Kidney glomerular epithelial cell (primary cell): ENCODE data around the gene ARF1.

Experiments
- DNase-seq: peaks from one replicate; lab custom pipeline; 2025; lab: John Stamatoyannopoulos, UW

The ARF1 gene

DNA sequence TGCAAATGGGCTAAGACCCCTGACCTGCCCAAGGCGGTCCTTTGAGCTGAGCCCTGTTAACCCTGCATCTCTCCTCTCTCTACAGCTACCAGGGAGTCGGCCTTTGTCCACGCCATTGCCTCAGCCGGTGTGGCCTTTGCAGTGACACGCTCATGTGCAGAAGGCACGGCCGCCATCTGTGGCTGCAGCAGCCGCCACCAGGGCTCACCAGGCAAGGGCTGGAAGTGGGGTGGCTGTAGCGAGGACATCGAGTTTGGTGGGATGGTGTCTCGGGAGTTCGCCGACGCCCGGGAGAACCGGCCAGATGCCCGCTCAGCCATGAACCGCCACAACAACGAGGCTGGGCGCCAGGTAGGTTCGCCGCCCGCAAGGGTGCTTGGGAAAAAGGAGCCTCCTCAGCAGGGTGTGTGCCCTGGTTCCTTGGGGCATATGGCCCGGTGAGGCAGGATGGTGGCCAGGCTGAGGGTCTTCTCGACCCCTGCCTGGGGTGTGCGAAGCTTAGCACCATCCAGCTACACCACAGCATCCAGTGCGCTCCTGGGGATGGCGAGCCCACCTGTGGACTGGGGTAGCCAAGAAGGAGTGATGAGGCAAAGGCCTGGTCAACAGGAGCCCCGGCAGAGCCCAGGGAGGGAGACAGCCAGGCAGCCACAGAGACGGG is 31.8 kb upstream of the ARF1 start:
- no peak for DNase-seq

DNA sequence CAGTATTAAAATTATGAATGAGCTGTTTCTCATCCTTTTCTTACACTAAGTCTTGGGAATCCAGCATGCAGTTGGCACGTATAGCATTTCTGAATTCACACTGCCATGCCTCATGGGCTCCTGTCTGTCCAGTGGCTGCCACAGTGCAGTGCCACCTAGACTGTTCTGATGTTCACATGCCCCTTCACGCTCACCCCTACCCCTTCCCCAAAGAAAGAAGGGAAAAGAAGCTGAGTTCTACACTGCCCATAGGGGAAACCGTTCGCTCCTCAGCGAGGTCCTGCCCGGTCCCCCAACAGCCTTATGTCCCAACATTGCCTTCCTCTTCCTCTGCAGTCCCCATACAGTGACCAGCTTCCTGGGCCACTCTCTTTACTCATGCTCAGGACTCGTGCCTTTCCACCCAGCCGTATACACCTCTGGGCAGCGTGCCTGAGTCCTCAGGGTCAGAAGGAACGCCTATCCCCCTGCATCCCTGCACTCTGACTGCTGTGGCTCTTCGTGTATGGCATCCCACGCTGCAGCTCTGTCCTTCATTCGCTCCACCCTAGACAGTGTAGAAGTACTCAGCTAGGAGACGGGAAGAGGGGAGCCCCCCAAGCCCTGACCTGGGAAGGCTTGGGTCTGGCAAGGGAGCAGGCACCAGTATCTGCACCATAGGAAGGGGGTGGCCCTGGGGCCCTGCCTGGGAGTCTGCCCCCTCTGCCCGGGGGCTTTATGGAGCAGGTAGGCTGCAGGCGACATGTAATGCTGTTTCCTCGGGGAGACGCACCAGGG is 24.1 kb upstream of the ARF1 start:
- no peak for DNase-seq

DNA sequence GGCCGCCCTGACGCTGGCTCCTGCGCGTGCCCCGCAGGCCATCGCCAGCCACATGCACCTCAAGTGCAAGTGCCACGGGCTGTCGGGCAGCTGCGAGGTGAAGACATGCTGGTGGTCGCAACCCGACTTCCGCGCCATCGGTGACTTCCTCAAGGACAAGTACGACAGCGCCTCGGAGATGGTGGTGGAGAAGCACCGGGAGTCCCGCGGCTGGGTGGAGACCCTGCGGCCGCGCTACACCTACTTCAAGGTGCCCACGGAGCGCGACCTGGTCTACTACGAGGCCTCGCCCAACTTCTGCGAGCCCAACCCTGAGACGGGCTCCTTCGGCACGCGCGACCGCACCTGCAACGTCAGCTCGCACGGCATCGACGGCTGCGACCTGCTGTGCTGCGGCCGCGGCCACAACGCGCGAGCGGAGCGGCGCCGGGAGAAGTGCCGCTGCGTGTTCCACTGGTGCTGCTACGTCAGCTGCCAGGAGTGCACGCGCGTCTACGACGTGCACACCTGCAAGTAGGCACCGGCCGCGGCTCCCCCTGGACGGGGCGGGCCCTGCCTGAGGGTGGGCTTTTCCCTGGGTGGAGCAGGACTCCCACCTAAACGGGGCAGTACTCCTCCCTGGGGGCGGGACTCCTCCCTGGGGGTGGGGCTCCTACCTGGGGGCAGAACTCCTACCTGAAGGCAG is 23.4 kb upstream of the ARF1 start:
- no peak for DNase-seq

GRCh38 chr1:228059634-228060457 is 22.7 kb upstream of the ARF1 start:
- DNase-seq: no peak

DNA sequence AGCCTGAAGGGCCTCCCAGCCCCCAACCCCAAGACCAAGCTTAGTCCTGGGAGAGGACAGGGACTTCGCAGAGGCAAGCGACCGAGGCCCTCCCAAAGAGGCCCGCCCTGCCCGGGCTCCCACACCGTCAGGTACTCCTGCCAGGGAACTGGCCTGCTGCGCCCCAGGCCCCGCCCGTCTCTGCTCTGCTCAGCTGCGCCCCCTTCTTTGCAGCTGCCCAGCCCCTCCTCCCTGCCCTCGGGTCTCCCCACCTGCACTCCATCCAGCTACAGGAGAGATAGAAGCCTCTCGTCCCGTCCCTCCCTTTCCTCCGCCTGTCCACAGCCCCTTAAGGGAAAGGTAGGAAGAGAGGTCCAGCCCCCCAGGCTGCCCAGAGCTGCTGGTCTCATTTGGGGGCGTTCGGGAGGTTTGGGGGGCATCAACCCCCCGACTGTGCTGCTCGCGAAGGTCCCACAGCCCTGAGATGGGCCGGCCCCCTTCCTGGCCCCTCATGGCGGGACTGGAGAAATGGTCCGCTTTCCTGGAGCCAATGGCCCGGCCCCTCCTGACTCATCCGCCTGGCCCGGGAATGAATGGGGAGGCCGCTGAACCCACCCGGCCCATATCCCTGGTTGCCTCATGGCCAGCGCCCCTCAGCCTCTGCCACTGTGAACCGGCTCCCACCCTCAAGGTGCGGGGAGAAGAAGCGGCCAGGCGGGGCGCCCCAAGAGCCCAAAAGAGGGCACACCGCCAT is 21.9 kb upstream of the ARF1 start:
- no peak for DNase-seq

DNA sequence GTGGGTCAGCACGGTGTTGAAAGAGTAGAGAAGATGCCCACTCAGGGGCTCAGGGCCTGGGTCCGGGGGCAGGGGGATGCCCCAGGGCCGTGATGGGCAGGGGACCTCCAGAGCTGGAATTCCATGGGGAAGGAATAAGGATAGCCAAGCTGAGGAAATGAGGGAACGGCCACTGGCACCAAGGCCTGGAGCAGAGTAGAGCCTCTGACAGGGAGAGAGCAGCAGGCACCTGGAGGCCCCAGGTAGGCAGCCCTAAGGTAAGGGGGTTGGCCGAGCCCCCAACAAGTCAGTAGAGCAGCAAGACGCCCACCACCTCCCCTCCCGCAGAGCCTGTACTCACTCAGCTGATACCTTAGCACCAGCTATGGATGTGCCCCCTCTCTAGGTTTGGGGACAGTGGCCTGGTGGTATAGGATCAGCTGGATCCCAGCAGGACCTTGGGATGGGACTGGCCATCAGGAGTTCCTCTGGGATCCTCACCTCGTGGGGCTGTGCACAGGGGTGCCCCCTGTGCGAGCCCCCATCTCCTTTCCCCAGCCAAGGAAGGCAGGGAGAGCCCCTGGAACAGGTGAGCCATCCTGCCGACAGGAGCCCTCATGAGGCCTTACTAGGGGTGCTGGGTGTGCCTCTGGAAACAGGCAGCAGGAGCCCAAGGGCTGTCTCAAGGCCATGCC is 21.0 kb upstream of the ARF1 start:
- DNase-seq: no peak

DNA sequence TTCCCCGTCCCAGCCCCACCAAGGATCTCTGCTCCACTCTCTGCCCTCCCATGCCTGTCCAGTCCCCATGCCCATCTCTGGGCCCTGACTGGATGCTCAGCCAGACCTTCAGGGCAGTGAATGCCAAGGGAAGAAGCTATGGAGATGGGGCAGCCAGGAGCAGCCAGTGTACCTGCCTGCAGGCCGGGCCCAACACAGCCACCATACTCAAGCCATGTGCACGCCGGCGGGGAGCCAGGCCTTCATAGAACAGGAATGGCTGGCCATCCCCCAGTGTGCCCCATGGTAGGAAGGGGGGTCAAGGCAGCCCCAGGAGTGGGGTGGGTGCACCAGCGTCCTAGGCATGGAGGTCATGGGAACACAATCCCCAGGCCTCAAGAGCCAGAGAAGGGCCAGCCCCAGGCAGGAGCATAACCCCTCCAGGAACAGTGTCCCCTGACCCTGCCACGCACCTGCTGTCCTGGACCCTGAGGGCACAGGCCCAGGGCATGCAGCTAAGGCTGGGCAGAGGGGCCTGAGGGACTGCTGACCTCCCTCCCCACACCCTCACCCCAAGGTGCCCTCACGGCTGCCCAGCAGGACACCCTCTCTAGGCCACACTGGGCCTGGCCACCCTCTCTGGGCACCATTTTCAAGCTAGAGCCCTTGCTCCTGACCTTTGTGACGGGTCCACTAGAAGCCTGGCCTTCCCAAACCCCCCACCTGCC is 20.3 kb upstream of the ARF1 start:
- DNase-seq: no peak

GRCh38 chr1:228062812-228063211 is 19.7 kb upstream of the ARF1 start:
- no peak for DNase-seq

- no peak for DNase-seq
Measured at GRCh38 chr1:228063251-228064191, 19.0 kb upstream of the ARF1 start.

GRCh38 chr1:228064296-228064695 is 18.2 kb upstream of the ARF1 start:
- no peak for DNase-seq

DNA sequence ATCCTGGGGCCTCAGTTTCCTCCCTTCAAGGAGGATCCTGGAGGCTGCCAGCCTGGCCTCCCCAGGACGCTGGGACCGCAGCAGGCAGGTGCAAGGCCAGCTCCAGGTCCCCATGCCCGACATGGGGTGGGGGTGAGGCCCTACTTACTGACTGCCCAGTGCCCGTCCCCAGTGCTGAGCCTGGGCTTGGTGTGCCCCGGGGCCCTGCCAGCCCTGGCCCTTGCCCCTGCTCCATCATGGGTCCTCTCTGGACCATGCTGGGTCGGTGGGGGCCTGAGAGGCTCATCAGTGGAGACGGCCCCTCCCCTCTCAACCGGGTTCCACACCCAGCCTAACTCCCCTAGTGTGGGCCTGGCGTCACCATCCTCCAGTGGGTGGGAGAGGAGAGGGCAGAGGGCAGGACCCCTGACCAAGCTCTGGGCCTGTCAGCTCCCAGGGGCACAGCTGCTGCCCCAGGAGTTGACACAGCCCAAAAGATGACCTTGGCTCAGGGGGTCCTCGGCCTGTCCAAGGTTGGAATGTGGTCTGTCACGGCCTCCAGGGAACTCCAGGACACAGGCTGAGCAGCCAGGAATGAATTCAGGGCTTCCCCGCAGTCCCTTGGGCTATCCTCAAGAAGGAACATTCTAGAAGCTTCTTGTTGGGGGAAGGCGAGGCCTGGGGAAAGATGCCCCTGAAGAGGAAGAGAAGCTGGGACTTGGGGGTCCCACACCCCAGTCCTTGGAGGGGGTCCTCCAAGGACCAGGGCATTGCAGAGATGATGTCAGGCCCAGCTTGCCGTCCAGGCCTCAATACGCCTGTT is 17.6 kb upstream of the ARF1 start:
- no peak for DNase-seq

DNA sequence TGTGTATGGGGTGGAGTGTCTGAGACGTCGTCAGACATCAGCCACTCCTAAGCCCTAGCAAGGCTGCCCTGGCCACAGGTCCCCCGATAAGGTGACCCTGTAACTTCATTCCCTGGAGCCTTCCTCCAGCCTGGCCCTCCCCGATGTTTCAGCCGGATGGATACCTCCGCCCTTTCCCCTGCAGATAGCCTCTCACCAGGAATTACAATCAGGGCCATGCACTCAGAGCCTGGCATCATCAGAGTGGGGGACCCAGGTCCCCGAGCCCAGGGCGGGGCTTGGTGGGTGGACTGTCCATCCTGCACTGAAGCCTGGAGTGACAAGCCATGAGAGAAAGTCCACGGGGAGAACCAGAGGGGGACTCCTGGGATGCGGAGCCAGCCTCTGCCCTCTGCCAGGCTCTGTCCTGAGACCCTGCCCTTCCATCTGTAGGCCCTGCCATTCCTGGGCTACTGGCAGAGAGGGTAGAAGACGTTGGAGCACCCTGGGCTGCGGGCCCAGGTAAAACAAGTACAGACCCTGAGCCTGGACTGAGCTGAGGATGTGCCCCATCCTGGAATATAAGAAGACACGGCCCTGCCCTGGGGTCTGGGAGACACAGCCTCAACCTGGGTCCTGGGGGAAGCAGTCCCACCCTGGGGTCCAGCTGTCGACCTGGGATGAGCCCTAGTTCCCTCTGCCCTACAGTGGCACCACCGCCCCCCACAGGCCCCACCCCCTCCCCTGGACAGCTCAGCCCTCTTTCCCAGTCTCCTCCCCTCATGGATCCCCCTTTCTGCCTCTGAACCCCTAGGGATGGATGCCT is 16.8 kb upstream of the ARF1 start:
- no peak for DNase-seq

- DNase-seq: no peak
Measured at GRCh38 chr1:228066416-228066815, 16.1 kb upstream of the ARF1 start.

- no peak for DNase-seq
Measured at GRCh38 chr1:228066891-228067654, 15.4 kb upstream of the ARF1 start.

DNA sequence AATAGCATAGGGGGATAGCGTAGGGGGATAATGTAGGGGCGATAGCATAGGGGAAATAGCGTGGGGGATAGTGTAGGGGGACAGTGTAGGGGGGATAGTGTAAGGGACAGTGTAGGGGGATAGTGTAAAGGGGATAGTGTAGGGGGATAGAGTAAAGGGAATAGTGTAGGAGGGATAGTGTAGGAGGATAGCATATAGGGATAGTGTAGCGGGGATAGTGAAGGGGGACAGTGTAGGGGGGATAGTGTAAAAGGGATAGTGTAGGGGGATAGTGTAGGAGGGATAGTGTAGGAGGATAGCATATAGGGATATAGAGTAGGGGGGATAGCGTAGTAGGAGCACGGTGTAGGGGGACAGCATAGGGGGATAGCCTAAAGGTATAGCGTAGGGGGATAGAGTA is 14.1 kb upstream of the ARF1 start:
- no peak for DNase-seq

DNA sequence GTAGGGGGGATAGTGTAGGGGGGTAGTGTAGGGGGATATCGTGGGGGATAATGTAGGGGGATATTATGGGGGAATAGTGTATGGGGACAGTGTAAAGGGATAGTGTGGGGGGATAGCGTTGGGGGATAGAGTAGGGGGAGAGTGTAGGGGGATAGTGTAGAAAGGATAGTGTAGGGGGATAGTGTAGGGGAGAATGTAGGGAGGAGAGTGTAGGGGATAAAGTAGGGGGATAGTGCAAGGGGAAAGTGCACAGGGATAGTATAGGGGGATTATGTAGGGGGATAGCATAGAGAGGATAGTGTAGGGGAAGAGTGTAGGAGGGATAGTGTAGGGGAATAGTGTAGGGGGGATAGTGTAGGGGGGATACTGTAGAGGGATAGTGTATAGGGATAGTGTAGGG is 12.3 kb upstream of the ARF1 start:
- no peak for DNase-seq

GRCh38 chr1:228070851-228071250 is 11.7 kb upstream of the ARF1 start:
- DNase-seq: no peak
